Upper lobe of left lung (tissue), 6 donors: ENCODE measurements around the gene PXDN. TPM values are rescaled to one million over a fixed set of nuclear protein-coding genes. Genes with fewer than 3 reads are reported as not detected.

Experiments
- ATAC-seq, 2 donors: fragments of 200-7000 bp; cut with Tn5 transposase; one replicate each; pipeline ENCODE4 v1.9.1; 2022; ENCODE audit warnings: mild to moderate bottlenecking in 2 of 2, moderate library complexity in 2 of 2; ENCODE audit not compliant: low FRiP score in 2 of 2
- DNase-seq, 2 donors: peaks; one replicate each; pipeline ENCODE4 v3.0.0-alpha.2; 2019 to 2020
- H3K27ac ChIP-seq, 4 donors: fragments of 200-600 bp; sonication (generic); one replicate each; pipeline ENCODE4 v1.5.1; 2016 to 2019
- H3K27me3 ChIP-seq, 4 donors: fragments of 200-600 bp; sonication (generic); one replicate each; pipeline ENCODE4 v1.5.1; 2017 to 2019
- H3K36me3 ChIP-seq, 4 donors: fragments of 200-600 bp; sonication (generic); one replicate each; pipeline ENCODE4 v1.5.1; 2016 to 2019
- H3K4me1 ChIP-seq, 4 donors: fragments of 200-600 bp; sonication (generic); one replicate each; pipeline ENCODE4 v1.5.1; 2018 to 2019
- H3K4me3 ChIP-seq, 4 donors: fragments of 200-600 bp; sonication (generic); one replicate each; pipeline ENCODE4 v1.5.1; 2017 to 2019; ENCODE audit warnings: mild to moderate bottlenecking in 2 of 4, moderate library complexity in 1 of 4
- H3K9me3 ChIP-seq, 4 donors: fragments of 200-600 bp; sonication (generic); one replicate each; pipeline ENCODE4 v1.5.1; 2018 to 2019
- EP300 ChIP-seq, 4 donors: sonication (generic); formaldehyde crosslinking; IDR thresholded peaks; one replicate each; pipeline ENCODE4 v1.5.1; 2017; ENCODE audit warnings: antibody characterized with exemption in 4 of 4, control low read depth in 2 of 4
- POLR2A ChIP-seq, 4 donors: fragments of 450-650 bp; IDR thresholded peaks; one replicate each; pipeline ENCODE4 v1.5.1; 2016 to 2017; ENCODE audit warnings: antibody characterized with exemption in 4 of 4, mild to moderate bottlenecking in 2 of 4
- POLR2AphosphoS5 ChIP-seq, 2 donors: sonication (generic); formaldehyde crosslinking; IDR thresholded peaks; one replicate each; pipeline ENCODE4 v1.5.1; 2017; ENCODE audit warnings: antibody characterized with exemption in 2 of 2
- WGBS, 2 donors: methylation state at CpG; one replicate each; pipeline ENCODE4 v1.1.5; 2017 to 2018; 5-methylcytosine and 5-hydroxymethylcytosine counted together
- total RNA-seq, 6 donors: library from RNA; depleted of rRNA in 4 of 6; stranded (reverse); fragments of >200 nt in 4 of 6; gene quantifications; one replicate each; pipeline versions ENCODE4 v1.1.0 to v1.2.1, GENCODE V29; 2016 to 2021
- TF ChIP-seq, protein P1 (sequence below), 6 experiments: fragments of 450-650 bp in 4 of 6; fragments of 200-600 bp in 2 of 6; sonication (generic) in 2 of 6; IDR thresholded peaks; one replicate each; pipeline ENCODE4 v1.5.1; 2016 to 2019; ENCODE audit warnings: antibody characterized with exemption in 6 of 6
- donor health status: DM: no; HTN: no; CAD: no; lungs with moderate emphysema.
- donor health status: DM: no; HTN: yes; CAD: no; lungs with severe emphysema.

PXDN gene
- total RNA-seq, 6 donors from 2014 or later, result 20.8 to 65.6 (median 38.5) TPM

DNA sequence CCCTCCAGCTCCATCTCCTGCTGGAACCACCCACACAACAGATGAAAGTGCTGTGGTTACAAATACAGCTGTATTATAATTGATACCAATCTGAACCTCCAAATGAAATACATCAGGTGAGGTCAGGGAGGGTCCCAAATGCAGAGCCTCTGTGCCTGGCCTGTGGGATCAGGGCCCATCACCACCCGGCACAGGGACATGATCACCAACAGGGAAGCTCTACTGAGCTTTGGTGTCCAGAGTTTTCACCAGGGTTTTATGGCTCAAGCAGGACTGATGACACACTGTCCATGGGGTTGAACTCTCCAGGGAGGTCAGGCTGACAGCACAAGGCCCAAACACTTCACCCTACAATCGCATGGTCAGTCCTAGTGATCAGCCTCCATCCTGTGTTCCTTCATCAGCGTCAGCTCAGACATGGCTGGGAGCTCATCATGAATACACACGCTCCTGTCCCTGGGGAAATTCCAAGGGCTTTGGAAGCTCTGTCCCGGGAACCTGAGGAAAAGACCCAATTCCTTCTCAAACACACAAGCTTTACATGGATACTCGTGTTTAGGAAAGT is 3.9 kb upstream of the PXDN start:
- Histone ChIP-seq H3K36me3 (no peaks in the 10 kb centered on the region), H3K27me3 (peaks cover 0 to 10% (median 3%) of the 10 kb centered on the region in 4 donors), H3K4me1 (peaks cover 10 to 31% (median 15%) of the 10 kb centered on the region in 4 donors), H3K9me3 (no peaks in the 10 kb centered on the region), H3K4me3 (no peak overlapping the region), H3K27ac (no peak overlapping the region)
- DNase-seq, result no peak
- 66 to 69% methylated on average over 5 to 6 of the region's 6 CpGs for WGBS, 2 donors
- TF ChIP-seq POLR2AphosphoS5 (IDR thresholded peaks at IDR 0.05), result no peak
- TF ChIP-seq POLR2A (IDR thresholded peaks at IDR 0.05), result no peak
- TF ChIP-seq EP300 (IDR thresholded peaks at IDR 0.05), result no peak
- TF ChIP-seq, protein P1, sequence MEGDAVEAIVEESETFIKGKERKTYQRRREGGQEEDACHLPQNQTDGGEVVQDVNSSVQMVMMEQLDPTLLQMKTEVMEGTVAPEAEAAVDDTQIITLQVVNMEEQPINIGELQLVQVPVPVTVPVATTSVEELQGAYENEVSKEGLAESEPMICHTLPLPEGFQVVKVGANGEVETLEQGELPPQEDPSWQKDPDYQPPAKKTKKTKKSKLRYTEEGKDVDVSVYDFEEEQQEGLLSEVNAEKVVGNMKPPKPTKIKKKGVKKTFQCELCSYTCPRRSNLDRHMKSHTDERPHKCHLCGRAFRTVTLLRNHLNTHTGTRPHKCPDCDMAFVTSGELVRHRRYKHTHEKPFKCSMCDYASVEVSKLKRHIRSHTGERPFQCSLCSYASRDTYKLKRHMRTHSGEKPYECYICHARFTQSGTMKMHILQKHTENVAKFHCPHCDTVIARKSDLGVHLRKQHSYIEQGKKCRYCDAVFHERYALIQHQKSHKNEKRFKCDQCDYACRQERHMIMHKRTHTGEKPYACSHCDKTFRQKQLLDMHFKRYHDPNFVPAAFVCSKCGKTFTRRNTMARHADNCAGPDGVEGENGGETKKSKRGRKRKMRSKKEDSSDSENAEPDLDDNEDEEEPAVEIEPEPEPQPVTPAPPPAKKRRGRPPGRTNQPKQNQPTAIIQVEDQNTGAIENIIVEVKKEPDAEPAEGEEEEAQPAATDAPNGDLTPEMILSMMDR (IDR thresholded peaks at IDR 0.05), result no peak
- ATAC-seq, result no peak

- Histone ChIP-seq H3K4me3 (no peak overlapping the region), H3K4me1 (peaks cover 15 to 40% (median 22%) of the 10 kb centered on the region in 4 donors), H3K36me3 (no peaks in the 10 kb centered on the region), H3K9me3 (no peaks in the 10 kb centered on the region), H3K27ac (no peak overlapping the region), H3K27me3 (peaks cover 0 to 10% (median 4%) of the 10 kb centered on the region in 4 donors)
- TF ChIP-seq, protein P1 (IDR thresholded peaks at IDR 0.05), result no peak
- TF ChIP-seq POLR2AphosphoS5 (IDR thresholded peaks at IDR 0.05), result no peak
- DNase-seq (peak in 1 of 2 donors; percentile 46), ATAC-seq (no peak)
- 84 to 91% methylated on average over 23 to 26 of the region's 26 CpGs for WGBS, 2 donors
Measured at GRCh38 chr2:1747065-1747941, 3.0 kb upstream of the PXDN start.

- Histone ChIP-seq H3K27me3 (peaks cover 0 to 10% (median 4%) of the 10 kb centered on the region in 4 donors), H3K9me3 (no peaks in the 10 kb centered on the region), H3K36me3 (no peaks in the 10 kb centered on the region), H3K4me3 (no peak overlapping the region), H3K27ac (no peak overlapping the region), H3K4me1 (peaks cover 16 to 40% (median 22%) of the 10 kb centered on the region in 4 donors)
- no peak for DNase-seq
- 87 to 88% methylated on average over 9 of the region's 9 CpGs for WGBS, 2 donors
- no peak for TF ChIP-seq POLR2A (IDR thresholded peaks at IDR 0.05)
- TF ChIP-seq, protein P1 (IDR thresholded peaks at IDR 0.05), result no peak
- TF ChIP-seq POLR2AphosphoS5 (IDR thresholded peaks at IDR 0.05), result no peak
- TF ChIP-seq EP300 (IDR thresholded peaks at IDR 0.05), result no peak
- ATAC-seq, result no peak
Measured at GRCh38 chr2:1746174-1747064, 2.1 kb upstream of the PXDN start.

DNA sequence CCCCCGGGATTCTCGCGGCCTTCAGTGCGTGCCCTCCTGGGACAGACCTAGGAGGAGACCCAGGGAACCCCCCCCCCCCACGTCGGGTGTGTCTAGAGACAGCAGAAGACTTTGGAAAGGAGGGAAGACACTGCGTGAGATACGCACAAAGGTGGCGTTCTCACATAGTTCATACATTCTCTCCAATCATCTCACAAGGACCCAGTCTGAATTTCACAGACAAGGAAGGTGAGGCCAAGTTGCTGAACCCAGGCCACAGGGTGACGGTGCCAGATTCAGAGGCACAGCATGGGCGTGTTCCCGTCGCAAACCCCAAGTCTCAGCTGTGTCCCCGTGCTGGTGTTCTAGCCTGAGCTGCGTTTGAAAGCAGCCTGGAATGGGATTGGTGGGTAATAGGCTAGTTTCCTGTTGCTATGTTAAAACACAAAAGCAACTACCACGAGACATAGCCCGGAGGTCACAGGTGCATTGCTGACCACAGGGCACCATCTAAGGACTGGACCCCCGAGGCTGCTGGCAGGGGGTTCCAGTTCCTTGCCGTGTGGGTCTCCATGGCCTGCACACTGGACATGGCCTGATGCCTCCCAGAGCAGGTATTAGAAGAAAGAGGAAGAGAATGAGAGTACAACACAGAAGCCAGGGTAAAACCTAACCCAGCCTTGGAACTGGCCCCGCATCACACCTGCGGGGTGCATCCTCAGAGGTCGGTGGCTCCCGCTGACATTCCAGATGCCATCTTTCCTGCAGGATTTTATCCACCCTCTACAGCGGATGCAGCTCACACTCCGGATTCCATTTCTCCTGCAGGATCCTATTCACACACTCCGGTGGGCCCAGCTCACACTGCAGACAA is 1.1 kb upstream of the PXDN start:
- H3K36me3 ChIP-seq, result no peaks in the 10 kb centered on the region
- TF ChIP-seq POLR2AphosphoS5 (IDR thresholded peaks at IDR 0.05), result no peak
- TF ChIP-seq POLR2A (IDR thresholded peaks at IDR 0.05), result no peak
- TF ChIP-seq, protein P1 (IDR thresholded peaks at IDR 0.05), result no peak
- TF ChIP-seq EP300 (IDR thresholded peaks at IDR 0.05), result no peak
- ATAC-seq, result no peak
- peaks cover 14 to 35% (median 20%) of the 10 kb centered on the region in 4 donors for H3K4me1 ChIP-seq
- DNase-seq, result no peak
- H3K27me3 ChIP-seq, result peaks cover 0 to 10% (median 4%) of the 10 kb centered on the region in 4 donors
- H3K9me3 ChIP-seq, result no peaks in the 10 kb centered on the region
- WGBS, 2 donors, result 60 to 62% methylated on average over 16 to 21 of the region's 26 CpGs
- peak overlapping the region; percentile 81 to 96 (median 91) for H3K27ac ChIP-seq
- peak overlapping the region; percentile 66 to 76 (median 70) for H3K4me3 ChIP-seq
